Ovary (tissue), 9 donors: Measurements from ENCODE around the gene GLYATL3. TPM values are rescaled to one million over a fixed set of nuclear protein-coding genes. Genes with fewer than 3 reads are reported as not detected.

Experiments
- DNase-seq, 5 donors: peaks; one replicate each; pipeline ENCODE4 v3.0.0-alpha.2; 2019 to 2020
- H3K27ac ChIP-seq, 2 donors: fragments of 200-600 bp; one replicate each; pipeline versions ENCODE4 v1.5.1 to v1.8.0; 2019 to 2022
- H3K27me3 ChIP-seq: fragments of 200-600 bp; one replicate; pipeline ENCODE4 v1.8.0; 2022
- H3K36me3 ChIP-seq: fragments of 200-600 bp; sonication (generic); one replicate; pipeline ENCODE4 v1.5.1; 2019
- H3K4me1 ChIP-seq: one replicate; pipeline ENCODE4 v1.8.1; 2013; ENCODE audit warnings: mild to moderate bottlenecking, moderate library complexity; ENCODE audit not compliant: insufficient read depth
- H3K4me3 ChIP-seq: fragments of 200-600 bp; sonication (generic); one replicate; pipeline ENCODE4 v1.5.1; 2017
- H3K9me3 ChIP-seq, 2 donors: fragments of 200-600 bp in 1 of 2; sonication (generic) in 1 of 2; one replicate each; pipeline versions ENCODE4 v1.5.1 to v1.8.1; 2013 to 2019; ENCODE audit warnings: mild to moderate bottlenecking in 1 of 2, moderate library complexity in 1 of 2
- CTCF ChIP-seq, 3 donors: fragments of 450-650 bp in 2 of 3; fragments of 200-600 bp in 1 of 3; IDR thresholded peaks; one replicate each; pipeline versions ENCODE4 v1.5.1 to v1.8.0; 2016 to 2022; ENCODE audit warnings: antibody characterized with exemption in 3 of 3, mild to moderate bottlenecking in 1 of 3
- EP300 ChIP-seq: sonication (generic); formaldehyde crosslinking; IDR thresholded peaks from one replicate; pipeline ENCODE4 v1.6.1; 2017; ENCODE audit warnings: antibody characterized with exemption
- POLR2A ChIP-seq: fragments of 450-650 bp; IDR thresholded peaks from one replicate; pipeline ENCODE4 v1.6.1; 2017; ENCODE audit warnings: antibody characterized with exemption, mild to moderate bottlenecking, moderate library complexity
- WGBS, 3 donors: extraction: QIAGEN DNeasy Blood & Tissue Kit in 1 of 3; methylation state at CpG; one replicate each; pipeline versions ENCODE4 v1.1.5 to v1.1.7; 2013 to 2017; 5-methylcytosine and 5-hydroxymethylcytosine counted together
- intact Hi-C, 4 donors: fragments of 100-400 bp; cut with DNase I; formaldehyde crosslinking; loops; one replicate each; pipeline versions ENCODE4 v1.11.0 to v1.15.1; 2022 to 2023
- polyA plus RNA-seq, 2 donors: library from polyadenylated mRNA; stranded (reverse); fragments of 200-250 nt in 1 of 2; fragments of 350-450 nt in 1 of 2; fragmentation: Illumina TruSeq in 1 of 2; extraction: RNeasy Lipid Tissue Mini Kit (QIAGEN cat#74804) in 1 of 2; gene quantifications; one replicate each; pipeline ENCODE4 v1.2.3, GENCODE V29; 2013 to 2014
- total RNA-seq, 7 donors: library from RNA; depleted of rRNA in 2 of 7; stranded (reverse); fragments of >200 nt in 2 of 7; fragmentation: NEBNext Ultra II Directional in 3 of 7; extraction: Animal tissue kit (Norgen Biotek cat#: 25700) in 3 of 7; gene quantifications; one replicate each; pipeline versions ENCODE4 v1.1.0 to v1.2.4, GENCODE V29; 2016 to 2023
- donor health status: DM: no; HTN: no; CAD: no; lungs with moderate emphysema.
- donor health status: DM: no; HTN: no; CAD: no.
- donor health status: Bipolar disorder and iron deficiency.
- donor health status: DM: yes; HTN: yes; CAD: no.
- donor health status: DM: no; HTN: no; CAD: no.
- donor health status: DM: yes; HTN: yes; CAD: no.

Gene GLYATL3
- total and polyA plus RNA-seq, 9 donors: not detected

DNA sequence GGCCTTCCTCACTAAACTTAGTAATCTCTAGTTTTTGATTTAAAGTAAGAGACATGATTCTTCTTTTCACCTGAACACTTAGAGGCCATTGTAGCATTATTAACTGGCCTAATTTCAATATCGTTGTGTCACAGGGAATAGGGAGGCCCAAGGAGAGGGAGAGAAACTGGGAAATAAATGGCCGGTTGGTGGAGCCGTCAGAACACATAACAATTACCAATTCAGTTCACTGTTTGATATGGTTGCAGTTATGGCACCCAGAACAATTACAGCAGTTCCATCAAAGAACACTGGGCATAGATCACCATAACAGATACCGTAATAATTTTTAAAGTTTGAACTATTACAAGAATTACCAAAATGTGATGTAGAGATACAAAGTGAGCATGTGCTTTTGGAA is 9.1 kb upstream of the GLYATL3 start:
- no peaks in the 10 kb centered on the region for H3K4me1 ChIP-seq
- no peaks in the 10 kb centered on the region for H3K9me3 ChIP-seq
- no peaks in the 10 kb centered on the region for H3K27me3 ChIP-seq
- no peak for DNase-seq
- intact Hi-C loops: no loop called here
- TF ChIP-seq EP300 (no peak), CTCF (IDR thresholded peaks at IDR 0.05) (no peak)
- H3K36me3 ChIP-seq: no peaks in the 10 kb centered on the region
- H3K4me3 ChIP-seq: no peak overlapping the region
- 97 to 98% (median 97%) methylated on average over 4 of the region's 4 CpGs for WGBS, 3 donors
- H3K27ac ChIP-seq: no peak overlapping the region

DNA sequence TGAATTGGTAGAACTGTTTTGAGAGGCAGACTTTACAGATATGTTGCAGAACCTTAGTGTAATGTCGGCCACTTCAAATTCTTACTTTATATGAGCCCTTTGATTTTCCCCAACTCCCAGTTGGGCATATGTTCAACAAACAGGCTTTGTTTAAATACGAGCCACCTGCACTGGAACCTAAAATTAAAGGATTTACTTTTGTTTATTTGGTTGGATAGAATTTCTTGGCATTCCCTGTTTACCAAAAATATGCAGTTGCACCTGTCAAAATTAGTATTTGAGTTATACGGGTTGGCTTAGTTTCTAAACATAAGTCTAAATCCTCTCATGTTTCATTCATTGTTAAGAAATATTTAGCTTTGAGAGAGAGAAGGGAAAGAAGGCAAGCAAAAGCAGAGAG is 2.4 kb upstream of the GLYATL3 start:
- WGBS, 3 donors: 46 to 66% (median 56%) methylated on average over 3 of the region's 3 CpGs
- Histone ChIP-seq H3K27me3 (no peaks in the 10 kb centered on the region), H3K9me3 (no peaks in the 10 kb centered on the region), H3K4me1 (no peaks in the 10 kb centered on the region), H3K27ac (no peak overlapping the region), H3K36me3 (no peaks in the 10 kb centered on the region), H3K4me3 (no peak overlapping the region)
- no peak for DNase-seq
- TF ChIP-seq POLR2A (no peak), CTCF (IDR thresholded peaks at IDR 0.05) (no peak)
- intact Hi-C loops: no loop called here

DNA sequence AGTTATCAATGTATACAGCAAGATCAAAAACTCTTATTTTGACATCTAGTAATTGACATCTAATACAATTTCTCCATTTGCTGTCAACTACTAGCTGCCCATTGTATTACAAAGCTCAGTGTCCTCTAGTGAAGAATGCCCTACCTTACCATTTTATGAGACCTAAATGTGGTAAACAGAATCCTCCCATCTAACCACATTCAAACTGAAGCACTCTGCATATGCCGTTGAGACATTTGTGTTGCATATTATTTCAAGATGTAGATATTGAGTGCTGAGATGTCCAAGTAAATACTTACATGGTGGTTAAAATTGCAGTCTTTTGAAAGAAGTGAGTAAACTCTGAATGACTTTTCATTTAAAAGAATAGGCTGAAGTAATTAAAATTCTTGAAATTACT is 597 bp upstream of the GLYATL3 start:
- WGBS, 3 donors: 80 to 90% (median 83%) methylated on average over 1 of the region's 1 CpG
- Histone ChIP-seq H3K4me3 (no peak overlapping the region), H3K36me3 (no peaks in the 10 kb centered on the region), H3K27me3 (no peaks in the 10 kb centered on the region), H3K4me1 (no peaks in the 10 kb centered on the region), H3K9me3 (no peaks in the 10 kb centered on the region), H3K27ac (no peak overlapping the region)
- intact Hi-C loops: no loop called here
- TF ChIP-seq POLR2A (no peak), EP300 (no peak), CTCF (IDR thresholded peaks at IDR 0.05) (no peak)
- DNase-seq: no peak

DNA sequence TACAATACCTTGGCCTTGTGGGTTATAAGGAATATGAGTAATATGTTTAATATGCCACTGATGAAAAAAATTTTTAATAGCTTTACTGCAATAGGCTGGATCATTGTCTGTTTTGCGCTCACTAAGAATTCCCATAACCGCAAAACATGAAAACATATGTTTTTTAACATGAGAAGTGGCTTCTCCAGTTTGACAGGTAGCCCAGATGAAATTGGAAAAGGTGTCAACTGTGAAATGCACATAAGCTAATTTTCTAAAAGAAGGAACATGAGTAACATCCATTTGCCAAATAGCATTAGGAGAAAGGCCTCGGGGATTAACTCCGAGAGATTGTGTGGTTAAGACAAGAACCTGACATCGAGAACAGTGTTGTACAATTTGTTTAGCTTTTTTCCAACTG is 4.9 kb downstream of the GLYATL3 start:
- Histone ChIP-seq H3K27me3 (no peaks in the 10 kb centered on the region), H3K4me3 (no peak overlapping the region), H3K9me3 (no peaks in the 10 kb centered on the region), H3K4me1 (no peaks in the 10 kb centered on the region), H3K27ac (no peak overlapping the region), H3K36me3 (no peaks in the 10 kb centered on the region)
- DNase-seq: no peak
- 90 to 92% (median 91%) methylated on average over 5 of the region's 5 CpGs for WGBS, 3 donors
- TF ChIP-seq CTCF (IDR thresholded peaks at IDR 0.05) (no peak), POLR2A (no peak), EP300 (no peak)
- intact Hi-C loops: no loop called here

- intact Hi-C loops: no loop called here
Measured at GRCh38 chr6:49506569-49507111, 6.9 kb downstream of the GLYATL3 start.

More at GRCh38 chr6:49506569-49507111, 6.9 kb downstream of the GLYATL3 start:
- no peak overlapping the region for H3K4me3 ChIP-seq
- no peak for DNase-seq
- no peaks in the 10 kb centered on the region for H3K4me1 ChIP-seq
- H3K27ac ChIP-seq: no peak overlapping the region
- H3K36me3 ChIP-seq: no peaks in the 10 kb centered on the region
- no peaks in the 10 kb centered on the region for H3K9me3 ChIP-seq
- no peaks in the 10 kb centered on the region for H3K27me3 ChIP-seq
- 79 to 86% (median 84%) methylated on average over 5 of the region's 5 CpGs for WGBS, 3 donors
- TF ChIP-seq CTCF (IDR thresholded peaks at IDR 0.05) (no peak), EP300 (no peak), POLR2A (no peak)
